ENCODE data around the gene WFIKKN2. TPM values are rescaled to one million over a fixed set of nuclear protein-coding genes. Genes with fewer than 3 reads are reported as not detected.

Gene WFIKKN2
- total RNA-seq, 1 donor from 2014 or later = 3.7 TPM

- FAIRE-seq = no peak
- no peak for DNase-seq (ENCODE audit: low spot score in 2 of 2)
These were observed 27.7 kb upstream of the WFIKKN2 start for GRCh38 chr17:50807675-50808074.

- no peak for DNase-seq (ENCODE audit: low spot score in 2 of 2)
- FAIRE-seq = no peak
These were observed 27.0 kb upstream of the WFIKKN2 start for GRCh38 chr17:50808413-50808812.

GRCh38 chr17:50808888-50809287, 26.5 kb upstream of the WFIKKN2 start:
- no peak for FAIRE-seq
- no peak for DNase-seq (ENCODE audit: low spot score in 2 of 2)

- no peak for FAIRE-seq
- no peak for DNase-seq (ENCODE audit: low spot score in 2 of 2)
These were observed 21.8 kb upstream of the WFIKKN2 start for GRCh38 chr17:50813583-50813982.

- no peak for FAIRE-seq
These were observed 20.0 kb upstream of the WFIKKN2 start for GRCh38 chr17:50815400-50815799.

GRCh38 chr17:50816271-50816670, 19.1 kb upstream of the WFIKKN2 start:
- DNase-seq (ENCODE audit: low spot score in 2 of 2) (no peak), FAIRE-seq (no peak)

More at GRCh38 chr17:50815400-50815799, 20.0 kb upstream of the WFIKKN2 start:
- DNase-seq (ENCODE audit: low spot score in 2 of 2) = no peak

- FAIRE-seq (no peak), DNase-seq (ENCODE audit: low spot score in 2 of 2) (no peak)
These were observed 18.3 kb upstream of the WFIKKN2 start for GRCh38 chr17:50816771-50817751.

- DNase-seq (ENCODE audit: low spot score in 2 of 2) = no peak
- FAIRE-seq = no peak
These were observed 17.5 kb upstream of the WFIKKN2 start for GRCh38 chr17:50817838-50818237.

GRCh38 chr17:50818261-50818660, 17.1 kb upstream of the WFIKKN2 start:
- FAIRE-seq (no peak), DNase-seq (ENCODE audit: low spot score in 2 of 2) (no peak)

- FAIRE-seq = no peak
- no peak for DNase-seq (ENCODE audit: low spot score in 2 of 2)
These were observed 16.3 kb upstream of the WFIKKN2 start for GRCh38 chr17:50818921-50819657.

GRCh38 chr17:50820651-50821050, 14.7 kb upstream of the WFIKKN2 start:
- FAIRE-seq (no peak), DNase-seq (ENCODE audit: low spot score in 2 of 2) (no peak)

GRCh38 chr17:50822550-50822949, 12.8 kb upstream of the WFIKKN2 start:
- DNase-seq (ENCODE audit: low spot score in 2 of 2) = no peak

GRCh38 chr17:50824429-50824828, 11.0 kb upstream of the WFIKKN2 start:
- no peak for FAIRE-seq
- DNase-seq (ENCODE audit: low spot score in 2 of 2) = no peak

More at GRCh38 chr17:50822550-50822949, 12.8 kb upstream of the WFIKKN2 start:
- no peak for FAIRE-seq

GRCh38 chr17:50825188-50825587, 10.2 kb upstream of the WFIKKN2 start:
- no peak for FAIRE-seq

GRCh38 chr17:50828508-50829170, 6.7 kb upstream of the WFIKKN2 start:
- no peak for DNase-seq (ENCODE audit: low spot score in 2 of 2)
- FAIRE-seq = no peak

More at GRCh38 chr17:50825188-50825587, 10.2 kb upstream of the WFIKKN2 start:
- DNase-seq (ENCODE audit: low spot score in 2 of 2) = no peak

GRCh38 chr17:50829332-50829731, 6.1 kb upstream of the WFIKKN2 start:
- FAIRE-seq (no peak), DNase-seq (ENCODE audit: low spot score in 2 of 2) (no peak)

GRCh38 chr17:50830352-50830751, 5.0 kb upstream of the WFIKKN2 start:
- FAIRE-seq (no peak), DNase-seq (ENCODE audit: low spot score in 2 of 2) (no peak)

GRCh38 chr17:50830994-50831393, 4.4 kb upstream of the WFIKKN2 start:
- FAIRE-seq = no peak

GRCh38 chr17:50831471-50831928, 3.9 kb upstream of the WFIKKN2 start:
- FAIRE-seq (no peak), DNase-seq (ENCODE audit: low spot score in 2 of 2) (no peak)

More at GRCh38 chr17:50830994-50831393, 4.4 kb upstream of the WFIKKN2 start:
- DNase-seq (ENCODE audit: low spot score in 2 of 2) = no peak

- no peak for FAIRE-seq
These were observed 3.0 kb upstream of the WFIKKN2 start for GRCh38 chr17:50832267-50832863.

More at GRCh38 chr17:50832267-50832863, 3.0 kb upstream of the WFIKKN2 start:
- DNase-seq (ENCODE audit: low spot score in 2 of 2) = no peak

Data from frontal cortex (tissue), 4 donors.